ENCODE results near the gene AFAP1. TPM values are rescaled to one million over a fixed set of nuclear protein-coding genes. Genes with fewer than 3 reads are reported as not detected.

AFAP1 gene, protein sequence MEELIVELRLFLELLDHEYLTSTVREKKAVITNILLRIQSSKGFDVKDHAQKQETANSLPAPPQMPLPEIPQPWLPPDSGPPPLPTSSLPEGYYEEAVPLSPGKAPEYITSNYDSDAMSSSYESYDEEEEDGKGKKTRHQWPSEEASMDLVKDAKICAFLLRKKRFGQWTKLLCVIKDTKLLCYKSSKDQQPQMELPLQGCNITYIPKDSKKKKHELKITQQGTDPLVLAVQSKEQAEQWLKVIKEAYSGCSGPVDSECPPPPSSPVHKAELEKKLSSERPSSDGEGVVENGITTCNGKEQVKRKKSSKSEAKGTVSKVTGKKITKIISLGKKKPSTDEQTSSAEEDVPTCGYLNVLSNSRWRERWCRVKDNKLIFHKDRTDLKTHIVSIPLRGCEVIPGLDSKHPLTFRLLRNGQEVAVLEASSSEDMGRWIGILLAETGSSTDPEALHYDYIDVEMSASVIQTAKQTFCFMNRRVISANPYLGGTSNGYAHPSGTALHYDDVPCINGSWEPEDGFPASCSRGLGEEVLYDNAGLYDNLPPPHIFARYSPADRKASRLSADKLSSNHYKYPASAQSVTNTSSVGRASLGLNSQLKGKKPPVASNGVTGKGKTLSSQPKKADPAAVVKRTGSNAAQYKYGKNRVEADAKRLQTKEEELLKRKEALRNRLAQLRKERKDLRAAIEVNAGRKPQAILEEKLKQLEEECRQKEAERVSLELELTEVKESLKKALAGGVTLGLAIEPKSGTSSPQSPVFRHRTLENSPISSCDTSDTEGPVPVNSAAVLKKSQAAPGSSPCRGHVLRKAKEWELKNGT
- total RNA-seq (93.3 and 103 TPM in 2 replicates), polyA plus RNA-seq (28.9 and 32.3 TPM in 2 replicates), polyA minus RNA-seq (63.7 and 66.1 TPM in 2 replicates), Bru-seq, nascent RNA (percentile 95 among the genes with signal in this experiment), BruChase-seq, experiment 1, labeled RNA remaining after a 6-hour chase (percentile 90 among the genes with signal in this experiment), BruChase-seq, experiment 2, labeled RNA remaining after a 2-hour chase (percentile 89 among the genes with signal in this experiment)
- 36.1 and 36.5 TPM in 2 replicates for polyA plus RNA-seq (2011; cell fraction: cytosol; rRNA removed)
- 101 and 102 TPM in 2 replicates for polyA plus RNA-seq (2011; cell fraction: nucleus; rRNA removed)
- polyA plus RNA-seq (2012), result 57.8 and 58.4 TPM in 2 replicates
- polyA minus RNA-seq (2011; cell fraction: cytosol; rRNA and poly(A)+ RNA removed), result 7.4 TPM
- 108 and 116 TPM in 2 replicates for polyA minus RNA-seq (2011; cell fraction: nucleus; rRNA and poly(A)+ RNA removed)
- long read RNA-seq, full-length matches to known transcripts, result 15 of 83 reads
- long read RNA-seq, partial matches to known transcripts, result 20 of 83 reads
- long read RNA-seq, other reads (novel, unspliced or antisense), result 48 of 83 reads

GRCh38 chr4:7939377-7940108 is at the start of gene AFAP1:
Gene AFAP1, minus strand, starts transcription at chr4:7939861. Its CDS starts 67,783 bp downstream, at chr4:7872078.
- DNase-seq (ENCODE audit: low read depth, low spot score), result peak; percentile 93

More at GRCh38 chr4:7939377-7940108, at the start of gene AFAP1:
- POLR2A ChIA-PET, result interaction anchor here (0.5 to 2.9 kb wide), 20 partner anchors 10 to 138 kb away, joined by 3 to 18 read pairs (median 5); no protein-coding TSS in a partner anchor
- Histone ChIP-seq H3K36me3 (ENCODE audit: control insufficient read depth in 2 of 2, extremely low read depth in 1 of 2, insufficient read depth in 2 of 2, low read length in 2 of 2) (no peaks in the 10 kb centered on the region), H2AFZ (ENCODE audit: low read depth, low read length) (peak within 1 kb of the TSS; percentile 99), H3K4me2 (ENCODE audit: insufficient read depth, low read length) (peak within 1 kb of the TSS; percentile 89), H3K4me1 (ENCODE audit: control insufficient read depth, extremely low read depth, insufficient read depth, low read length) (peaks cover 31% of the 10 kb centered on the region), H3K4me3 (replicated peaks in 1 of 3; ENCODE audit: insufficient read depth in 1 of 3, low read depth in 1 of 3, low read length in 3 of 3) (peak within 1 kb of the TSS; percentile 47 to 93 (median 88)), H3K27ac (ENCODE audit: insufficient read depth, low read depth, low read length) (peak within 1 kb of the TSS; percentile 80), H3K79me2 (ENCODE audit: control insufficient read depth, insufficient read depth, low read length) (peaks cover 50% of the 10 kb centered on the region), H3K27me3 (ENCODE audit: control insufficient read depth in 2 of 2, insufficient read depth in 2 of 2, low read length in 2 of 2) (no peaks in the 10 kb centered on the region), H4K20me1 (replicated peaks; ENCODE audit: control insufficient read depth, extremely low read depth, insufficient read depth, low read length) (peaks cover 3% of the 10 kb centered on the region), H3K9me3 (replicated peaks; ENCODE audit: control insufficient read depth, insufficient read depth, low read length) (no peaks in the 10 kb centered on the region), H3K9me1 (replicated peaks; ENCODE audit: control insufficient read depth, extremely low read depth, insufficient read depth, low read length) (no peaks in the 10 kb centered on the region), H3K9ac (replicated peaks; ENCODE audit: extremely low read depth, insufficient read depth, low read length) (peak within 1 kb of the TSS; percentile 99)
- TF ChIP-seq MAX (IDR thresholded peaks at IDR 0.05; ENCODE audit: insufficient read depth, insufficient read length) (no peak), CTCF (IDR thresholded peaks at IDR 0.05; ENCODE audit: extremely low read depth in 1 of 2, insufficient read depth in 1 of 2, low read depth in 1 of 2, low read length in 2 of 2) (no peak), POLR2A (IDR thresholded peaks at IDR 0.05; ENCODE audit: low read depth, low read length) (peak; percentile 93), FOS (IDR thresholded peaks at IDR 0.05; ENCODE audit: borderline replicate concordance, insufficient read depth, low read length) (no peak), MYC (IDR thresholded peaks at IDR 0.05; ENCODE audit: low read depth, low read length) (no peak), POLR2AphosphoS5 (IDR thresholded peaks at IDR 0.05; ENCODE audit: insufficient read depth, low read depth, low read length) (peak; percentile 95), EZH2 (IDR thresholded peaks at IDR 0.05; ENCODE audit: borderline replicate concordance, low read depth, low read length, severe bottlenecking) (no peak), JUN (IDR thresholded peaks at IDR 0.05; ENCODE audit: borderline replicate concordance, insufficient read depth, insufficient read length, low read depth) (no peak), GATA2 (IDR thresholded peaks at IDR 0.05; ENCODE audit: insufficient read depth, insufficient read length, low read depth, low read length) (no peak)
- peak; percentile 62 for FAIRE-seq
- BruUV-seq (replicated peaks), result no TSS peak
- intact Hi-C loops (cut with micrococcal nuclease) (loop anchor here (1.0 to 2.0 kb wide), 3 partner anchors 17 to 63 kb away; no protein-coding TSS in a partner anchor), dilution Hi-C loops (cut with MboI; ENCODE audit: extremely low pct_ligation_motif_present, low sequenced_read_pairs) (no loop called here)
- CTCF ChIA-PET, result interaction anchor here (0.6 to 5.4 kb wide), 20 partner anchors 9 to 137 kb away, joined by 3 to 53 read pairs (median 4); no protein-coding TSS in a partner anchor
